GM10266 (cell line): ENCODE measurements around the gene C1QTNF1.

ENCODE experiments used
- DNase-seq: peaks from one replicate; pipeline ENCODE4 v3.0.0; 2012; ENCODE audit errors: extremely low spot score
- CTCF ChIP-seq: IDR thresholded peaks from 2 replicates; pipeline ENCODE4 v1.5.1; 2012; ENCODE audit warnings: mild to moderate bottlenecking, low read depth; ENCODE audit not compliant: control insufficient read depth, insufficient read depth; ENCODE audit errors: missing control alignments

C1QTNF1 gene, protein sequence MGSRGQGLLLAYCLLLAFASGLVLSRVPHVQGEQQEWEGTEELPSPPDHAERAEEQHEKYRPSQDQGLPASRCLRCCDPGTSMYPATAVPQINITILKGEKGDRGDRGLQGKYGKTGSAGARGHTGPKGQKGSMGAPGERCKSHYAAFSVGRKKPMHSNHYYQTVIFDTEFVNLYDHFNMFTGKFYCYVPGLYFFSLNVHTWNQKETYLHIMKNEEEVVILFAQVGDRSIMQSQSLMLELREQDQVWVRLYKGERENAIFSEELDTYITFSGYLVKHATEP

DNA sequence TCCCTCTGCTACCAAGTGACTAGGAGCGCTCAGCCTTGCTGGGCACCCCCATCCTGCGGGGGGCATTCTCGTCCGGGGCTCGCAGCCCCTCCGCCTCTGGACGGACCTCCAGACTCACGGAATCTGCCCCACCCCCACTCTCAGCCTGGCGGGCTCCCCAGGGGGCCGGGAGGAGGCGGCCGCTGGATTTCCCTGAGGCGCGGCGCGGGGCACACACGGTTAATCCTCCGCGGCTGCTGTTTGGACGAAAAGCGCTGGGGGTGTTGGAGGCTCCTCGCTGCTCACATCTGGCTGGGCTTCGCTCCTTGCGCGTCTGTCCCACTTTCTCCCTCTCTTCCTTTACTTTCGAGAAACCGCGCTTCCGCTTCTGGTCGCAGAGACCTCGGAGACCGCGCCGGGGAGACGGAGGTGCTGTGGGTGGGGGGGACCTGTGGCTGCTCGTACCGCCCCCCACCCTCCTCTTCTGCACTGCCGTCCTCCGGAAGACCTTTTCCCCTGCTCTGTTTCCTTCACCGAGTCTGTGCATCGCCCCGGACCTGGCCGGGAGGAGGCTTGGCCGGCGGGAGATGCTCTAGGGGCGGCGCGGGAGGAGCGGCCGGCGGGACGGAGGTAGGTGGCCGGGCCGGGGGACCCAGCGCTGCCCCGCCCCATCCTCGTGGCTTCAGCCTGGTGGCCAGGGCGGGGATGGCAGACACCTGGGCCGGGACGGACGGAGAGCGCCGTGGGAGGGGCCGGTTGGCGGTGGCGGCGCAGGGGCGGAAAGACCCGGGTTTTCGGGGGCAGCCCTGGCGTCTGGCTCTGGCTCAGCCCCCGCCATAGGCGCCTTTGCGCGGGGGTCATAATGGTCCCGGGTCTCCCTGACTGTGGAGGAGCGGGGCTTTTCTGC lies at the start of gene C1QTNF1:
TSS of gene C1QTNF1 (plus strand) at position 284 of the 886 bp plus-strand sequence. CDS start 19,800 bp downstream, outside the sequence.
- peak; percentile 61 for DNase-seq
- TF ChIP-seq CTCF = no peak

GRCh38 chr17:78974635-78975591 lies 49.1 kb upstream of the C1QTNF1 start:
- DNase-seq = no peak
- no peak for TF ChIP-seq CTCF

DNA sequence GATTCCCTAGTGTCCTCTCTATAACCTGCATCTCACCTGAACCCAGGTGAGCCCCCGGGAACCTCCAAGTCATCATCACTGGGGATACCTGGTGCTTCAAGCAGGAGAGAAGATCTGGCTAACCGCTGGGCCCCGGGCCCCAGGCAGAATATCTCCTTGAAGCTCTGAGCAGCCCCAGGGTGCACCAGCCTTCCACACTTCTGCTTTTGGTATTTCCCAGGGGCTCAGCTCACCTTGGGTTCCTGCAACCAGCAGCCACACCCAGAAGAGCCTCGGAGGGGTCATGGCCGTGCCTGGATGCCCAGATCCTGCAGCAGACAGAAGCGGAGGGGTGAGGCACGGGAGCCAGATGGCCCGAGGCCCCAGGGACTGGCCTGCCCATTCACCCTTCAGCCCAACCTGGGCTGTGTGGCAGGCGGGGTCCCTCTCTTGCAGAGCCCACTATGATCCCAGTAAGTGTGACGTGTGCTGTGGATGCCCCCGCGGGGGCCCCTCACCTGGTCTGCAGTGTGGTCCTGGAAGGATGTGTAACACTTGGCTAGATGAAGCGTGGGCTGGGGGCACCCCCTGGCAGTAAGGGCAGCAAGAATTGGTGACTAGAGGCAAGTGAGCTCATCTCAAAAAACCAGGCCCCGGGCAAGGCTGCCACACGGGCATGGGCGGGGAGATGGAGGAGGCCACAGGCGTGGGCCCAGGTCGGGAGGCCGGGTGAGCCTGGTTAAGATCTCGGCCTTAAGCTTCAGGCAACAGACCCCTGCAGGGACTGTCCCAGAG lies 46.9 kb upstream of the C1QTNF1 start:
- TF ChIP-seq CTCF = no peak
- DNase-seq = no peak

DNA sequence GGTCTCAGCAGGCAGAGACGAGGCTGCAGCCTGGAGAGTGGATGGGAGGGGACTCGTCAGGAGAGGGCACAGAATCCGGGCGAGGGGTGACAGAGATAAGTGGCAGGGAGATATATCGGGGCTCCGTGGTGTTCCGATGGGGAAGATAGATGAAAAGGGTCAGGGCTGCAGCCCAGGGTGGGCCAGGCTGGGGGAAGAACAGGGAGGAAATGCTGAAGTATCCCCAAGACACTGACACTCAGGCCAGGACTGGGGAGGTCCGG lies 46.4 kb upstream of the C1QTNF1 start:
- DNase-seq = no peak
- no peak for TF ChIP-seq CTCF

DNA sequence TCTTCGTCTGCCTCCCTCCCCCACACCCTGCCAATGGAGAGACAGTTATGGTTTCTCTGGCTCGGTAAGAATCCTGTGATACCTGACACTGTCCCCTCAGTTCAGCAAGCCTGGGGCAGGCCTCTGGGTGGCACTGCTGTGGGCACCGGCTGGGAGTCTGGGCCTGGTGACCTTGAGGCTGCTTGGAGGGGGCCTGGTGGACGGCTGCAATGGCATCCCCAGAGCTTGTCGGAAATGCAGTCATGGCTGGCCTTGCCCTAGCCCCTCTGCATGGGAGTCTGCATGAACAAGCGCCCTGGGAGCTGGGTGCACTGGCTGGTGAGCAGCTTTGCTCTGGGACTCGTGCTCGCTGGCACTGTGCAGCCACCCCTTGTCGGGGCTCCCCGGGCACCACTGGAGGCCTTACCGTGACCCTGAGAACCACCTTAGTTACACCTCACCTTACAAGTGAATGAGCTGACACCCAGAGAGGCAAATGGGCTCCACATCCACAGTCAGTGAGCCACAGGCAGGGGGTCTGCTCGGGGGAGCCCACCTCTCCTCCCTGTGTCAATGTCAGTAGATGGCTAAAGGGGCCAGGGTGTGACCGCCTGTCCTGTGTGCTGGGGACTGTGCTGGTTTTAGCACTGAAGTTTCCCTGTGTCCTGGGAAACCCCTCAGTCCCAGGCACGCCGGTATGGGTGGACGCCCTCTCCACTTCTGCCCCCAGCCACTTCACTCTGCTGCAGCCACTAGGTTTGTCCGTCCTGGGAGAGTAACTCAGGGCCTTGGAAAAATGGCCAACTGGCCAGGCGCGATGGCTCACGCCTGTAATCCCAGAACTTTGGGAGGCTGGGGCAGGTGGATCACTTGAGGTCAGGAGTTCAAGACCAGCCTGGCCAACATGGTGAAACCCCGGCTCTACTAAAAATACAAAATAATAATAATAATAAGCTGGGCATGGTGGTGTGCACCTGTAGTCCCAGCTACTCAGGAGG lies 45.7 kb upstream of the C1QTNF1 start:
- DNase-seq = no peak
- no peak for TF ChIP-seq CTCF
